Measurements from ENCODE around the gene FOXN3.

FOXN3 gene

GRCh38 chr14:89141862-89142261 is 275.2 kb downstream of the FOXN3 start:
- H3K4me1 ChIP-seq (ENCODE audit: control insufficient read depth in 1 of 2, insufficient read depth in 2 of 2, low read length in 2 of 2), result no peaks in the 10 kb centered on the region
- H3K36me3 ChIP-seq (ENCODE audit: control insufficient read depth in 1 of 2, insufficient read depth in 2 of 2, low read length in 2 of 2), result no peaks in the 10 kb centered on the region
- H3K27ac ChIP-seq (ENCODE audit: low read length), result no peak overlapping the region
- H3K27me3 ChIP-seq (ENCODE audit: low read depth, low read length), result no peaks in the 10 kb centered on the region
- no peak overlapping the region for H3K4me3 ChIP-seq (ENCODE audit: low read depth in 1 of 2, low read length in 2 of 2)
- peaks cover 2 to 4% of the 10 kb centered on the region in 2 donors for H3K9me3 ChIP-seq (ENCODE audit: control insufficient read depth in 1 of 2, low read length in 2 of 2)

GRCh38 chr14:89140326-89140725 is 276.7 kb downstream of the FOXN3 start:
- no peaks in the 10 kb centered on the region for H3K27me3 ChIP-seq (ENCODE audit: low read depth, low read length)
- no peaks in the 10 kb centered on the region for H3K36me3 ChIP-seq (ENCODE audit: control insufficient read depth in 1 of 2, insufficient read depth in 2 of 2, low read length in 2 of 2)
- H3K9me3 ChIP-seq (ENCODE audit: control insufficient read depth in 1 of 2, low read length in 2 of 2), result peaks cover 6 to 11% of the 10 kb centered on the region in 2 donors
- H3K4me1 ChIP-seq (ENCODE audit: control insufficient read depth in 1 of 2, insufficient read depth in 2 of 2, low read length in 2 of 2), result no peaks in the 10 kb centered on the region
- H3K27ac ChIP-seq (ENCODE audit: low read length), result no peak overlapping the region
- H3K4me3 ChIP-seq (ENCODE audit: low read depth in 1 of 2, low read length in 2 of 2), result no peak overlapping the region

GRCh38 chr14:89139404-89140247 is 277.4 kb downstream of the FOXN3 start:
- Histone ChIP-seq H3K36me3 (ENCODE audit: control insufficient read depth in 1 of 2, insufficient read depth in 2 of 2, low read length in 2 of 2) (no peaks in the 10 kb centered on the region), H3K4me3 (ENCODE audit: low read depth in 1 of 2, low read length in 2 of 2) (no peak overlapping the region), H3K9me3 (ENCODE audit: control insufficient read depth in 1 of 2, low read length in 2 of 2) (peaks cover 6 to 11% of the 10 kb centered on the region in 2 donors)

GRCh38 chr14:89138846-89139245 is 278.2 kb downstream of the FOXN3 start:
- no peak overlapping the region for H3K27ac ChIP-seq (ENCODE audit: low read length)
- no peak overlapping the region for H3K4me3 ChIP-seq (ENCODE audit: low read depth in 1 of 2, low read length in 2 of 2)
- H3K9me3 ChIP-seq (ENCODE audit: control insufficient read depth in 1 of 2, low read length in 2 of 2), result peaks cover 6 to 11% of the 10 kb centered on the region in 2 donors
- H3K27me3 ChIP-seq (ENCODE audit: low read depth, low read length), result no peaks in the 10 kb centered on the region
- no peaks in the 10 kb centered on the region for H3K36me3 ChIP-seq (ENCODE audit: control insufficient read depth in 1 of 2, insufficient read depth in 2 of 2, low read length in 2 of 2)
- no peaks in the 10 kb centered on the region for H3K4me1 ChIP-seq (ENCODE audit: control insufficient read depth in 1 of 2, insufficient read depth in 2 of 2, low read length in 2 of 2)

More at GRCh38 chr14:89139404-89140247, 277.4 kb downstream of the FOXN3 start:
- H3K27me3 ChIP-seq (ENCODE audit: low read depth, low read length), result no peaks in the 10 kb centered on the region
- no peak overlapping the region for H3K27ac ChIP-seq (ENCODE audit: low read length)
- H3K4me1 ChIP-seq (ENCODE audit: control insufficient read depth in 1 of 2, insufficient read depth in 2 of 2, low read length in 2 of 2), result no peaks in the 10 kb centered on the region

- no peak overlapping the region for H3K4me3 ChIP-seq (ENCODE audit: low read depth in 1 of 2, low read length in 2 of 2)
- H3K36me3 ChIP-seq (ENCODE audit: control insufficient read depth in 1 of 2, insufficient read depth in 2 of 2, low read length in 2 of 2), result no peaks in the 10 kb centered on the region
- H3K4me1 ChIP-seq (ENCODE audit: control insufficient read depth in 1 of 2, insufficient read depth in 2 of 2, low read length in 2 of 2), result no peaks in the 10 kb centered on the region
- no peak overlapping the region for H3K27ac ChIP-seq (ENCODE audit: low read length)
- no peaks in the 10 kb centered on the region for H3K27me3 ChIP-seq (ENCODE audit: low read depth, low read length)
- H3K9me3 ChIP-seq (ENCODE audit: control insufficient read depth in 1 of 2, low read length in 2 of 2), result peaks cover 6 to 11% of the 10 kb centered on the region in 2 donors
Measured at GRCh38 chr14:89137526-89138163, 279.4 kb downstream of the FOXN3 start.

GRCh38 chr14:89136587-89136986 is 280.4 kb downstream of the FOXN3 start:
- no peak overlapping the region for H3K4me3 ChIP-seq (ENCODE audit: low read depth in 1 of 2, low read length in 2 of 2)
- no peaks in the 10 kb centered on the region for H3K36me3 ChIP-seq (ENCODE audit: control insufficient read depth in 1 of 2, insufficient read depth in 2 of 2, low read length in 2 of 2)
- H3K27me3 ChIP-seq (ENCODE audit: low read depth, low read length), result no peaks in the 10 kb centered on the region
- H3K27ac ChIP-seq (ENCODE audit: low read length), result no peak overlapping the region
- H3K4me1 ChIP-seq (ENCODE audit: control insufficient read depth in 1 of 2, insufficient read depth in 2 of 2, low read length in 2 of 2), result no peaks in the 10 kb centered on the region
- H3K9me3 ChIP-seq (ENCODE audit: control insufficient read depth in 1 of 2, low read length in 2 of 2), result peaks cover 6 to 11% of the 10 kb centered on the region in 2 donors

- Histone ChIP-seq H3K36me3 (ENCODE audit: control insufficient read depth in 1 of 2, insufficient read depth in 2 of 2, low read length in 2 of 2) (no peaks in the 10 kb centered on the region), H3K4me1 (ENCODE audit: control insufficient read depth in 1 of 2, insufficient read depth in 2 of 2, low read length in 2 of 2) (no peaks in the 10 kb centered on the region), H3K4me3 (ENCODE audit: low read depth in 1 of 2, low read length in 2 of 2) (no peak overlapping the region), H3K27ac (ENCODE audit: low read length) (no peak overlapping the region), H3K9me3 (ENCODE audit: control insufficient read depth in 1 of 2, low read length in 2 of 2) (peaks cover 6 to 11% of the 10 kb centered on the region in 2 donors), H3K27me3 (ENCODE audit: low read depth, low read length) (no peaks in the 10 kb centered on the region)
Measured at GRCh38 chr14:89134640-89135039, 282.4 kb downstream of the FOXN3 start.

GRCh38 chr14:89131004-89131750 is 285.9 kb downstream of the FOXN3 start:
- peaks cover 0 to under 1% of the 10 kb centered on the region in 2 donors for H3K9me3 ChIP-seq (ENCODE audit: control insufficient read depth in 1 of 2, low read length in 2 of 2)
- no peaks in the 10 kb centered on the region for H3K27me3 ChIP-seq (ENCODE audit: low read depth, low read length)
- no peaks in the 10 kb centered on the region for H3K4me1 ChIP-seq (ENCODE audit: control insufficient read depth in 1 of 2, insufficient read depth in 2 of 2, low read length in 2 of 2)
- no peaks in the 10 kb centered on the region for H3K36me3 ChIP-seq (ENCODE audit: control insufficient read depth in 1 of 2, insufficient read depth in 2 of 2, low read length in 2 of 2)
- H3K4me3 ChIP-seq (ENCODE audit: low read depth in 1 of 2, low read length in 2 of 2), result no peak overlapping the region
- no peak overlapping the region for H3K27ac ChIP-seq (ENCODE audit: low read length)

- H3K4me3 ChIP-seq (ENCODE audit: low read depth in 1 of 2, low read length in 2 of 2), result no peak overlapping the region
- H3K4me1 ChIP-seq (ENCODE audit: control insufficient read depth in 1 of 2, insufficient read depth in 2 of 2, low read length in 2 of 2), result no peaks in the 10 kb centered on the region
- H3K27ac ChIP-seq (ENCODE audit: low read length), result no peak overlapping the region
- no peaks in the 10 kb centered on the region for H3K36me3 ChIP-seq (ENCODE audit: control insufficient read depth in 1 of 2, insufficient read depth in 2 of 2, low read length in 2 of 2)
- H3K27me3 ChIP-seq (ENCODE audit: low read depth, low read length), result no peaks in the 10 kb centered on the region
- H3K9me3 ChIP-seq (ENCODE audit: control insufficient read depth in 1 of 2, low read length in 2 of 2), result no peaks in the 10 kb centered on the region
Measured at GRCh38 chr14:89129570-89129969, 287.5 kb downstream of the FOXN3 start.

GRCh38 chr14:89128311-89129026 is 288.6 kb downstream of the FOXN3 start:
- no peaks in the 10 kb centered on the region for H3K9me3 ChIP-seq (ENCODE audit: control insufficient read depth in 1 of 2, low read length in 2 of 2)
- no peak overlapping the region for H3K27ac ChIP-seq (ENCODE audit: low read length)
- no peaks in the 10 kb centered on the region for H3K36me3 ChIP-seq (ENCODE audit: control insufficient read depth in 1 of 2, insufficient read depth in 2 of 2, low read length in 2 of 2)
- H3K4me1 ChIP-seq (ENCODE audit: control insufficient read depth in 1 of 2, insufficient read depth in 2 of 2, low read length in 2 of 2), result no peaks in the 10 kb centered on the region
- no peaks in the 10 kb centered on the region for H3K27me3 ChIP-seq (ENCODE audit: low read depth, low read length)
- H3K4me3 ChIP-seq (ENCODE audit: low read depth in 1 of 2, low read length in 2 of 2), result no peak overlapping the region

GRCh38 chr14:89126461-89126860 is 290.6 kb downstream of the FOXN3 start:
- no peak overlapping the region for H3K27ac ChIP-seq (ENCODE audit: low read length)
- H3K4me1 ChIP-seq (ENCODE audit: control insufficient read depth in 1 of 2, insufficient read depth in 2 of 2, low read length in 2 of 2), result no peaks in the 10 kb centered on the region
- H3K4me3 ChIP-seq (ENCODE audit: low read depth in 1 of 2, low read length in 2 of 2), result no peak overlapping the region
- H3K9me3 ChIP-seq (ENCODE audit: control insufficient read depth in 1 of 2, low read length in 2 of 2), result no peaks in the 10 kb centered on the region
- no peaks in the 10 kb centered on the region for H3K36me3 ChIP-seq (ENCODE audit: control insufficient read depth in 1 of 2, insufficient read depth in 2 of 2, low read length in 2 of 2)
- H3K27me3 ChIP-seq (ENCODE audit: low read depth, low read length), result no peaks in the 10 kb centered on the region
